K562 (cell line): ENCODE measurements around the gene RPL15. TPM values are rescaled to one million over a fixed set of nuclear protein-coding genes. Genes with fewer than 3 reads are reported as not detected.
A peak's percentile ranks its signal among the peaks of the same experiment; 100 is the strongest.

Experiments
- AFF4 ChIP-seq: sonication (generic); formaldehyde crosslinking; IDR thresholded peaks from 2 replicates; pipeline ENCODE4 v1.8.0; 2023; ENCODE audit warnings: mild to moderate bottlenecking, missing genetic modification reagents
- E2F8 ChIP-seq: fragments of 450-650 bp; IDR thresholded peaks from 2 replicates; pipeline ENCODE4 v1.7.1; 2018; ENCODE audit warnings: mild to moderate bottlenecking, low read depth; ENCODE audit not compliant: partially characterized antibody
- HNRNPH1 ChIP-seq: fragments of 200-400 bp; formaldehyde crosslinking; optimal IDR thresholded peaks from 2 replicates; pipeline ENCODE3; 2017; ENCODE audit warnings: low read depth, mild to moderate bottlenecking, low read length, moderate library complexity
- REST ChIP-seq, 2 experiments: fragments of 450-650 bp; formaldehyde crosslinking in 1 of 2; IDR thresholded peaks; 2 replicates each; pipeline versions ENCODE4 v1.4.0 to v1.6.1; 2014 to 2020; ENCODE audit warnings: mild to moderate bottlenecking in 2 of 2, borderline replicate concordance in 1 of 2, low read depth in 1 of 2
- polyA plus RNA-seq, 8 experiments: library from polyadenylated mRNA; depleted of rRNA in 4 of 8; stranded (reverse) in 5 of 8; unstranded in 3 of 8; fragments of >200 nt; fragmentation: Nextera tagmentation in 2 of 8; fragmentation: Illumina TruSeq in 1 of 8; extraction: Ambion mirVana in 2 of 8; extraction: Trizol in 1 of 8; gene quantifications; 2 replicates each; pipeline versions ENCODE4 v1.2.1 to v1.2.3, GENCODE V29; 2011 to 2014; ENCODE audit warnings: inconsistent platforms in 1 of 8, missing spikeins in 1 of 8
- total RNA-seq, 7 experiments: library from RNA; depleted of rRNA in 6 of 7; stranded (reverse); fragments of >200 nt in 6 of 7; fragmentation: Illumina TruSeq in 2 of 7; extraction: Trizol in 2 of 7; gene quantifications; 2 replicates each; pipeline versions ENCODE4 v1.2.1 to v1.2.3, GENCODE V29; 2011 to 2021; ENCODE audit warnings: low replicate concordance in 1 of 7
- TF ChIP-seq, protein P1 (sequence below): sonication (generic); formaldehyde crosslinking; IDR thresholded peaks from 2 replicates; pipeline ENCODE4 v1.8.0; 2022; ENCODE audit warnings: mild to moderate bottlenecking, low read depth, missing genetic modification reagents
- TF ChIP-seq, protein P2 (sequence below): fragments of 250-450 bp; sonication (Bioruptor Pico); IDR thresholded peaks from 2 replicates; pipeline ENCODE4 v1.4.0; 2020; ENCODE audit warnings: mild to moderate bottlenecking

The RPL15 gene
- total and polyA plus RNA-seq, 9 of the 15 experiments (the other 6 are each of a cell fraction or from before 2014, with no cell fraction given) = 2,393 to 8,850 (median 3,928) TPM

DNA sequence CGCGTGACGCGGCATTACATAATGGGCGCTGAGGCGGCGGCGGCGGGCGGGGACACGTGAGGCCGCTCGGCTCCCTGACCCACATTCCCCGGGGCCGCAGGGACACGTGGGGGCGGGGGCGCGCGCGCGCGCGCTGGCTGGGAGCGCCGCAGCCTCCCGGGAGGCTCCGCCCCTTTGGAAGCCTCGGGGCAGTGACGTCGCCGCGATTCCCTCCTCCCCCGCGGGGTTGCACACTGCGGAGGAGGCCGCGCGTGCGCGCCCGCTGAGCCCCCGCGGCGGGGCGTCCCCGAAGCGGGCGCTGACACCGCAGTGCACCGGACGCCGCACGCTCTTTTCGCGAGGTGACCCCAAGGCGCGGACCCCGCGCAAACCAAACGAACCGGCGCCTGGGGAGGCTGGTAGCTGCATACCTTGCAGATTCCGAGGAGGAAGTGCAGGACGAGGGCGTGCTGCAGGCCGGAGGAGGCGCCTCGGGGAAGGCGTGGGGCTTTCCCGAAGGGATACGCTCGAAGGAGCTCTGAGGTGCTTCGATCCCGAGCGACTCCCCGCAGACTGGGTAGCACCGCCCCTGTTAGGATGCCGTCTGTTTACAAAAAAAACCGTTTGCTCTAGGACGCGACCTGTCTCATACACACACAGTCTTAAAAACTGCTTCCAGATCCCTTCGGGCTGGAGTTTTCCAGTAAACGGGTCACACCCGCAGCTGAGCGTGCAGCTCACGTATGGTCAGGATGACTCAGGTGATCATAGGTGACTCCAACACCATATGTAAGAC lies 29.2 kb downstream of the RPL15 start (continued):
- no peak for TF ChIP-seq AFF4 (CRISPR knock-in tag)
- TF ChIP-seq REST (IDR thresholded peaks at IDR 0.05; ENCODE audit: borderline replicate concordance) = peak; percentile 88
- TF ChIP-seq REST (CRISPR knock-in tag; IDR thresholded peaks at IDR 0.05; ENCODE audit: low read depth) = peak; percentile 71; the same call in 1 of the 2 replicates
- no peak for TF ChIP-seq HNRNPH1
- TF ChIP-seq, protein P1, sequence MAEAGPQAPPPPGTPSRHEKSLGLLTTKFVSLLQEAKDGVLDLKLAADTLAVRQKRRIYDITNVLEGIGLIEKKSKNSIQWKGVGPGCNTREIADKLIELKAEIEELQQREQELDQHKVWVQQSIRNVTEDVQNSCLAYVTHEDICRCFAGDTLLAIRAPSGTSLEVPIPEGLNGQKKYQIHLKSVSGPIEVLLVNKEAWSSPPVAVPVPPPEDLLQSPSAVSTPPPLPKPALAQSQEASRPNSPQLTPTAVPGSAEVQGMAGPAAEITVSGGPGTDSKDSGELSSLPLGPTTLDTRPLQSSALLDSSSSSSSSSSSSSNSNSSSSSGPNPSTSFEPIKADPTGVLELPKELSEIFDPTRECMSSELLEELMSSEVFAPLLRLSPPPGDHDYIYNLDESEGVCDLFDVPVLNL = 0 out of 2 replicates have a peak, but pooled peaks have one; percentile 35
- TF ChIP-seq E2F8 = peak; percentile 53
- TF ChIP-seq, protein P2, sequence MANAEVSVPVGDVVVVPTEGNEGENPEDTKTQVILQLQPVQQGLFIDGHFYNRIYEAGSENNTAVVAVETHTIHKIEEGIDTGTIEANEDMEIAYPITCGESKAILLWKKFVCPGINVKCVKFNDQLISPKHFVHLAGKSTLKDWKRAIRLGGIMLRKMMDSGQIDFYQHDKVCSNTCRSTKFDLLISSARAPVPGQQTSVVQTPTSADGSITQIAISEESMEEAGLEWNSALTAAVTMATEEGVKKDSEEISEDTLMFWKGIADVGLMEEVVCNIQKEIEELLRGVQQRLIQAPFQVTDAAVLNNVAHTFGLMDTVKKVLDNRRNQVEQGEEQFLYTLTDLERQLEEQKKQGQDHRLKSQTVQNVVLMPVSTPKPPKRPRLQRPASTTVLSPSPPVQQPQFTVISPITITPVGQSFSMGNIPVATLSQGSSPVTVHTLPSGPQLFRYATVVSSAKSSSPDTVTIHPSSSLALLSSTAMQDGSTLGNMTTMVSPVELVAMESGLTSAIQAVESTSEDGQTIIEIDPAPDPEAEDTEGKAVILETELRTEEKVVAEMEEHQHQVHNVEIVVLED (CRISPR knock-in tag) = no peak; the same call in 1 of the 2 replicates
